Stimulated activated naive CD4-positive, alpha-beta T cell (primary cell): ENCODE data around the gene CC2D2B.
A peak's percentile ranks its signal among the peaks of the same experiment; 100 is the strongest.
"Not testable (repeated sequence)": the region's sequence is repeated elsewhere in the genome, so short reads cannot be mapped to it uniquely, and the experiment has no call there.

Experiments used
- DNase-seq, 6 experiments: peaks; one replicate each; lab custom pipeline; 2025; lab: John Stamatoyannopoulos, UW

CC2D2B gene

GRCh38 chr10:95908450-95908849, 675 bp downstream of the CC2D2B start:
- DNase-seq = no peak

GRCh38 chr10:95909561-95909960, 1.8 kb downstream of the CC2D2B start:
- no peak for DNase-seq

GRCh38 chr10:95916039-95916438, 8.3 kb downstream of the CC2D2B start:
- DNase-seq = not testable (repeated sequence)

DNA sequence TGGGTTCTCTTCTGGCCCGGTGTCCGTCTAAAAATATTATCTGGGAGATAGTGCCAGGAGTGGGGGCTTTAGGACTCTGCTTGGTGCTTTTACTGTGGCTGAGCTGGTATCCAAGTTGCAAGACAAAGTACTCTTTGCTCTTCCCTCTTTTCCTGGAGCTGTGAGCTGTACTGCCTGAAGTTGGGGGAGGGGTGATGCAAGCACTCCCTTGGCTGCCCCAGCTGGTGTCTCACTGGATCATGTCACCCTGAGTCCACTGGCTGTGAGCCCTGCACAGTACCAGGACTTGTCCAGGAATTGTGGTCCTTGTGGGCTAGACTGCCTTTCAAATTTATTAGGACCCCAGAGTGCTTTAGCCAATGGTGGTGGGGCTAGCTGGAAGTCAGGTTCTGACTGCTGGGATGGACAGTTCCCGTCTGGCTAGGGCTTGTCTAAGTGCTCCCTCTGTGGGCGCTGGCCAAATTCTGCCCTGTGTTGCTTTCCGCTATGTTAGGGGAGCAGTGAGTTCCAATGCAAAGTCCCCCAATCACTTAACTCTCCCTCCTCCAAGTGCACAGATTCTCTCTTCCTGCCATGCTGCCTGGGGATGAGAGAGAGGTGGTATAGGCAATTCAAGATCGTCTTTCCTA, 13.1 kb downstream of the CC2D2B start:
- DNase-seq = no peak

DNA sequence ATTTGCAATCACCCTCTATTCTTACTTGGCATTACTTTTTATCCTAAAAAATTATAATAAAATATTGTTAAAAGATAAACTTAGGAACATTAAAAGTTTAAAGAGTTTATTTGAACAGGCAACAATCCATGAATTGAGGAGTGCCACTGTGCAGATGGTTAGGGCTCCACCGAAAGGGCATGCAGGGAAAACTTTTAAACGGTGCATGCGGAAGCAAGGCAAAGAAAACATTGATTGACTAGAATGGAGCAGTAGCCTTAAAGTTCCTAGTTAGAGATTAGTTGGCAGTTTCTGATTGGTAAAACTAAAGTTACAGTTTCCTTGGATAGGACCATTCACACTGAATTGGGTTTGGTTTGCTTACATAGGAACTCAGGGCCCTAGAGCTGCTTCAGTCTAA, 17.3 kb downstream of the CC2D2B start:
- DNase-seq = no peak

DNA sequence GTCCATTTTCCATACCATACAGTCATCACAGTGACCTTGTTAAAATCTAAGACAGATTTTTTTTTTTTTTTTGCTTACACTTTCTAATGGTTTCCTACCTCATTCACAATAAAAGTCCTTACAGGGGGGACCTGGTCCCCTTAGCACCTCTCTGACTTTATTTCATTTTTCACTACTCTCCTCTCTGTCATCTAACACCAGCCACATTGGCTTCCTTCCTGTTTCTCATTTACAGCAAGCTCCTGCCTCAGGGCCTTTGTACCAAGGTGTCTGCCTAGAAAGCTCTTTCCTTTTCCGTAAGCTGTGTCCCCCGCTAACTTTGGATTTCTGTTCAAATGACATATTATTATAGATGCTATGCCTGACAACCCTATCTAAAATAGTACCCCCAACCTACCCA, 27.7 kb downstream of the CC2D2B start:
- DNase-seq = no peak

GRCh38 chr10:95941115-95941514, 33.3 kb downstream of the CC2D2B start:
- no peak for DNase-seq

- DNase-seq = peak in 3 of 6 experiments; percentile 7 to 36 (median 29)
Measured at GRCh38 chr10:95963202-95963990, 55.6 kb downstream of the CC2D2B start.

GRCh38 chr10:95963991-95964389, 56.2 kb downstream of the CC2D2B start:
- no peak for DNase-seq

GRCh38 chr10:95964756-95965155, 57.0 kb downstream of the CC2D2B start:
- DNase-seq = no peak

GRCh38 chr10:95976362-95977229, 68.8 kb downstream of the CC2D2B start:
- no peak for DNase-seq

DNA sequence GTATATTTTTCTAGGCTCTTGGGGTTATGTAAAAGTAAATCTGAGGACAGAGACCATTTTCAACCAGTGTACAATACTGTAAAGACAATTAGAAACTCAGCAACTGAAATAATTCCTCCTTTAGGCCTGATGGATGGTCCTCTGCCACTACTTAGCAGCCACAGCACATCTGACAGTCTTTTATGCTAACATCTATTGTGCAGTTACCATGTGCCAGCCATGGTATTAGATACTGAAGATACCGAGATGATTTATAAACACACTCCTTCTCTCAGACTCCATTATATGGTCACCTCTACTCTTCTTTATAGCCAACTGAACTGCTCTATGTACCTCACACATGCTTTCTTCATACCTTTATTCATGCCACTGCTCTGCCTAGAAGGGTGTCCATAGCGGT, 74.4 kb downstream of the CC2D2B start:
- DNase-seq = no peak

DNA sequence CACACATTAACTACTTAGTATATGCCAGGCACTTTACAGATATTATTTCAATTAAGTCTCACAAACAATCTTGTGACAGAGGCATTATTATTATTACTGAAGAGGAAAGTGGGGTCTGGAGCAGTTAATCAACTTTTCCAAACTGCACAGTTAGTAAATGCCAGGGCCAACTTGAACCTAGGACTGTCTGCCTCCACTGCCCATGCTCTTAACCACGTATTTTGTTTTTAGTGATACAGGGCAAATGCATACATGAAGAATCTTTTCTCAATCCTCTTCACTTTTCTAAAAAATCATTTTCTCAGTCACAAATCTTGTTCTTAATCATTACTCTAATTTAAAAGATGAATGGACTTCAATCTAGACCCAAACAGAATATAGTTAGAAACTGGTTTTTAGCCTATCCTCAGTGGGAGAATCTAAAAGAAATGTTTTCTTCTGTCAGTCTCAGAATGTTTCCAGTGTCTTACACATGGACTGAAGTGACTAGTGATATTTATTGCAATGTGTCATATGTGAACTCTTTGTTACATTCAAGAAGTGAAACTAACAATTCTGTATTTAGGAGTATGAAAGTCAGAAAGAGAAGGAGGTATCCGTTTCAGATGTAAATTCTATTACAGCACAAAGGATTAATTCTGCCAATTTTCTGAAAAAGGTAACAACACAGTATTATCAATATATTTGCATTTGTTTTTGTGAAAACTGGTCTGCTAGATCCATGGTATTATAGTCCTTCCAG, 80.1 kb downstream of the CC2D2B start:
- no peak for DNase-seq

- DNase-seq = no peak
Measured at GRCh38 chr10:95988702-95989101, 80.9 kb downstream of the CC2D2B start.

- not testable (repeated sequence) for DNase-seq
Measured at GRCh38 chr10:95994376-95994775, 86.6 kb downstream of the CC2D2B start.

DNA sequence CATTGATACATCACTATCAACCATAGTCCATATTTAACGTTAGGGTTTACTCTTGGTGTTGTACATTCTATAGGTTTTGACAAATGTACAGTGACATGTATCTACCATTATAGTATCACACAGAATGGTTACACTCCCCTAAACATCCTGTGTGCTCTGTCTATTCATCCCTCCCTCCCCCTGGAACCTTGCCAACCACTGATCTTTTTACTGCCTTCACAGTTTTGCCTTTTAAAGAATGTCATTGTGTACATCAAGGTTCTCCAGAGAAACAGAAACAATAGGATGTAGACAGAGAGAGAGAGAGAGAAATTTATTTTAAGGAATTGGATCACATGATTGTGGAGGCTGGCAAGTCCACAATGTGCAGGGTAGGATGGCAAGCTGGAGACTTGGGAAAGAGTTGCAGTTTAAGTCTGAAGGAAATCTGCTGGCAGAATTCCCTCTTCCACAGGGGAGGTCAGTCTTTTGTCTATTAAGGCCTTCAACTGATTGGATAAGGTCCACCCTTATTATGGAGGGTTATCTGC, 90.5 kb downstream of the CC2D2B start:
- DNase-seq = no peak

DNA sequence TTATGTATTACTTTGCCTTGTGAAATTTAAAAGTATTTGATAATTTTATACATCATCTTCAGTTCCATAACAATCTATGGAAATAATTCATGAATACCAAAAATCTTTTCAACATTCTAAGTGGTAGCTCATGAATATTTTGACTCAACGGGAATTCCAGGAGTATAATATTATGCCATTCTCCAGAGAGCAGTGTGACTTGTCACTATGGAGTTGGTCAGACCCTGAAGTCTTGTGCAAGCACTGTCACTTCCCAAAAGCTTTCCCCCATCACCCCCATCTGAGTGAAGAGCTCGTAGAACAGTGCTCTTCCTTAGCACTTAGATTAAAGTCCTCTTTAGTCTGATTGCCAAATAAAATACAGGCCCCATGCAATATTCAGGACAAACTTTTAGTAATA, 106.2 kb downstream of the CC2D2B start:
- no peak for DNase-seq

- no peak for DNase-seq
Measured at GRCh38 chr10:96014473-96015102, 106.8 kb downstream of the CC2D2B start.

- peak in 3 of 6 experiments; percentile 2 to 60 (median 46) for DNase-seq
Measured at GRCh38 chr10:96017191-96017687, 109.5 kb downstream of the CC2D2B start.

DNA sequence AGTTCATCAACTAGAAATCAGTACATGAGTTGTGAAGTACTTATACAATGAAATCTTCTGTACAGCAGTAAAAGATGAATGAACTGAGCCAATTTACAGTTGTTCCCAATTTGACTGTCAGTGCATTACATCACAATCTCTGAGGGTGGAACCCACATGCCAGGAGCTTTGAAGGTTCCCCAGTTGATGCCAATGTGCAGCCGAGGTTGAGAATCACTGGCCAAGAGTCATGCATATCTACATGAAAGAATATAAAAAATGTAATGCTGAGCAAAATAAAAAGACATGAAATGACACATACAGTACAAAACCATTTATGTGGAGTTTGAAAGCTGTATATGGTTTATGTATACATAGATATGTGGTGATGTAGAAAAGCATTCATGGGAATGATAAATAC, 113.6 kb downstream of the CC2D2B start:
- DNase-seq = no peak

DNA sequence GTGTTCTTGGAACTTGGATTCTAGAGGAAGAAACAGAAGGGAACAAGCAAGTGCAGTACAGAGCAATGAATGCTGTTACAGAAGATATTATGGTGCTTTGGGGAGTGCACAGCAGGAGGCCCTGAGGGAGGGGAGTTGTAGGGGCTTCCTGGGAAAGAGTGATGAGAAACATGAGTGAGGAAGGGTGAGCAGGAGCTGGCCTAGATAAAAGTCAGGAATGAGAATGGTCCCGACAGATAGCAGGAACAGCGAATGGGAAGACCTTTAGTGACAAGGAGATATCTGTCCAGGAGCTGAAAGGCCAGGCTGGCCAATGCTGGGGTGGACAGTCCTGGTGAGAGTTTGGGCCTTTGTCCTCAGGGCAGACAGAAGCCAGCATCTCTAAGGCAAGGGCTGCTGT, 115.0 kb downstream of the CC2D2B start:
- no peak for DNase-seq
